HG03354 (cell line): ENCODE measurements around the gene OR2AT4.

Source experiments
- ATAC-seq: cut with Tn5 transposase; IDR thresholded peaks from one replicate; pipeline ENCODE4 v1.9.1; 2021; ENCODE audit warnings: mild to moderate bottlenecking; ENCODE audit not compliant: unreplicated experiment, poor library complexity, severe bottlenecking

OR2AT4 gene

GRCh38 chr11:75035256-75035655 is 61.4 kb downstream of the OR2AT4 start:
- ATAC-seq = no peak

DNA sequence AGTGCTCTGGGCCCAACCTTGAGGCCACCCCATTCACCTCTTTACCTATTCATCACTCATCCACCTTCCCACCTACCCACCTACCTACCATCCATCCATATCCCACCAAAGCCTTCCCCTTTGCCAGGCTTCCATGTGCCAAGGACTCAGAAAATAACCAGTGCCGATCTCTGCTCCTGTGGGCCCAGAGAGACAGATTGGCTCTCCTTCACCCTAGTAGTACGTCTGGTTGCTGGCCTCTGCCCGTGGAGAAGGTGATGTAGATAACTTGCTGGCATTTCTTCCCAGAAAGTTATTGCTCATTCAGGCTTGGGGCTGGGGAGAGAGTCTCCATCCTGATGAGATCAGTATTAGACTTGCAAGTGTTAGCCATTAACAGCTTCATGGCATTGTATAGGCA is 62.8 kb downstream of the OR2AT4 start:
- no peak for ATAC-seq

GRCh38 chr11:75032550-75032935 is 64.1 kb downstream of the OR2AT4 start:
- ATAC-seq = no peak

GRCh38 chr11:75031771-75032549 is 64.7 kb downstream of the OR2AT4 start:
- ATAC-seq = no peak
